Caco-2 (cell line): ENCODE measurements around the gene KCNIP4. TPM values are rescaled to one million over a fixed set of nuclear protein-coding genes. Genes with fewer than 3 reads are reported as not detected.

Experiments used
- BruUV-seq: library from RNA; stranded (reverse); fragments of 400-500 nt; replicated peaks from 2 replicates; lab custom pipeline; 2021; lab: Mats Ljungman, UMichigan
- CTCF ChIA-PET: fragments of 300-600 bp; sonication (Branson Sonifier 250); formaldehyde crosslinking; loops from one replicate; lab custom pipeline; 2022; ENCODE audit warnings: antibody characterized with exemption; lab: Charles Lee
- POLR2A ChIA-PET: fragments of 300-600 bp; sonication (Branson Sonifier 250); formaldehyde crosslinking; loops from one replicate; lab custom pipeline; 2022; ENCODE audit warnings: antibody characterized with exemption; lab: Charles Lee
- DNase-seq, 2 experiments: peaks; one replicate each; pipeline versions ENCODE4 v3.0.0 to v3.0.0-alpha.2; 2020 to 2022
- H3K27me3 ChIP-seq: replicated peaks from 2 replicates; pipeline ENCODE4 v1.6.0; 2011; ENCODE audit warnings: low read length; ENCODE audit not compliant: control insufficient read depth, insufficient read depth
- H3K36me3 ChIP-seq: 2 replicates; pipeline ENCODE4 v1.5.1; 2011; ENCODE audit warnings: low read length; ENCODE audit not compliant: control insufficient read depth, insufficient read depth
- H3K4me1 ChIP-seq: fragments of 250-450 bp; sonication (Bioruptor Pico); 2 replicates; pipeline ENCODE4 v1.5.1; 2020; ENCODE audit warnings: mild to moderate bottlenecking
- H3K4me3 ChIP-seq: 2 replicates; pipeline ENCODE4 v1.5.1; 2011; ENCODE audit warnings: low read depth, mild to moderate bottlenecking, control low read depth, low read length
- H3K9me3 ChIP-seq: fragments of 250-450 bp; sonication (Bioruptor Pico); 2 replicates; pipeline ENCODE4 v1.5.1; 2020; ENCODE audit warnings: mild to moderate bottlenecking, moderate library complexity
- H3K27ac Mint-ChIP-seq: one replicate; pipeline ENCODE4 v1.8.0; 2022; ENCODE audit warnings: mixed read lengths; ENCODE audit not compliant: unreplicated experiment
- H3K27me3 Mint-ChIP-seq: one replicate; pipeline ENCODE4 v1.8.0; 2022; ENCODE audit warnings: mixed read lengths; ENCODE audit not compliant: insufficient read depth, unreplicated experiment
- H3K36me3 Mint-ChIP-seq: one replicate; pipeline ENCODE4 v1.8.0; 2022; ENCODE audit warnings: mild to moderate bottlenecking, mixed read lengths; ENCODE audit not compliant: insufficient read depth, unreplicated experiment
- H3K4me1 Mint-ChIP-seq: one replicate; pipeline ENCODE4 v1.8.0; 2022; ENCODE audit warnings: low read depth, mixed read lengths; ENCODE audit not compliant: unreplicated experiment
- H3K4me3 Mint-ChIP-seq: one replicate; pipeline ENCODE4 v1.8.0; 2022; ENCODE audit warnings: mild to moderate bottlenecking, moderate library complexity, mixed read lengths; ENCODE audit not compliant: unreplicated experiment
- H3K9me3 Mint-ChIP-seq: one replicate; pipeline ENCODE4 v1.8.0; 2022; ENCODE audit warnings: mixed read lengths; ENCODE audit not compliant: unreplicated experiment
- CTCF ChIP-seq, 2 experiments: fragments of 200-600 bp in 1 of 2; IDR thresholded peaks; 1 replicate in 1 of 2; 2 replicates in 1 of 2; pipeline versions ENCODE4 v1.5.1 to v1.8.0; 2011 to 2022; ENCODE audit warnings: antibody characterized with exemption in 1 of 2, control low read depth in 1 of 2, inconsistent platforms in 1 of 2, low read depth in 1 of 2, low read length in 1 of 2, mild to moderate bottlenecking in 1 of 2, moderate library complexity in 1 of 2; ENCODE audit not compliant: insufficient read depth in 1 of 2, severe bottlenecking in 1 of 2, unreplicated experiment in 1 of 2
- intact Hi-C: fragments of 100-400 bp; cut with micrococcal nuclease; formaldehyde crosslinking; loops from one replicate; pipeline ENCODE4 v1.10.0; 2022; ENCODE audit not compliant: unreplicated experiment
- total RNA-seq: library from RNA; stranded (reverse); gene quantifications from 2 replicates; pipeline ENCODE4 v1.2.3, GENCODE V29; 2022

Gene KCNIP4
- total RNA-seq, 1 experiment from 2014 or later: not detected

GRCh38 chr4:21849077-21849476 lies 99.5 kb downstream of the KCNIP4 start:
- H3K4me1 Mint-ChIP-seq: no peaks in the 10 kb centered on the region
- no peak for TF ChIP-seq CTCF (IDR thresholded peaks at IDR 0.05; ENCODE audit: insufficient read depth in 1 of 2, low read depth in 1 of 2, low read length in 1 of 2, severe bottlenecking in 1 of 2, unreplicated experiment in 1 of 2)
- DNase-seq: no peak
- H3K4me1 ChIP-seq: no peaks in the 10 kb centered on the region
- ChIA-PET POLR2A (no interaction called here), CTCF (no interaction called here)
- intact Hi-C loops: no loop called here
- H3K4me3 Mint-ChIP-seq: no peak overlapping the region
- no TSS peak for BruUV-seq
- no peak overlapping the region for H3K4me3 ChIP-seq
- H3K27me3 ChIP-seq: no peaks in the 10 kb centered on the region
- no peaks in the 10 kb centered on the region for H3K9me3 Mint-ChIP-seq
- H3K27ac Mint-ChIP-seq: no peak overlapping the region
- H3K36me3 ChIP-seq: no peaks in the 10 kb centered on the region
- peaks cover 12% of the 10 kb centered on the region for H3K27me3 Mint-ChIP-seq
- no peaks in the 10 kb centered on the region for H3K9me3 ChIP-seq
- no peaks in the 10 kb centered on the region for H3K36me3 Mint-ChIP-seq

DNA sequence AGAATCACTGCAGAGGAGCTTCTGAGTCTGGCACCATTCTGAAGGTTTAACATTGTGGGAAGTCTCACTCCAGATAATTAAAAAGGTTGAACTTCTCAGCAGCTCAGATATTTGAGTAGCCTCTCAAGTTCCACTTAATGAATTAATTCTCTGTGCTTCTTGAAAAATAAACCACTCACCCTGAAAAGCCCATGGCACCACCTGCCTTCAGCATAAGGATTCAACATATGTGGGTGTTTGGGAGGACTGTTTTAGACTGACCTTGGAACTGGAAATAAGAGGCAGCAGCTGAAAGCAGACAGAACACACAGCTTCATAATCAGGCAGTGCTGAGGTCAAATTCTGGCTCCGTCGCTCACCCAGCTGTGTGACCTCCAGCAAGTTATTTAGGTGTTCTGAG lies 100.6 kb downstream of the KCNIP4 start:
- no peak overlapping the region for H3K27ac Mint-ChIP-seq
- no peaks in the 10 kb centered on the region for H3K9me3 Mint-ChIP-seq
- no peaks in the 10 kb centered on the region for H3K36me3 Mint-ChIP-seq
- no peak for DNase-seq
- H3K4me3 Mint-ChIP-seq: no peak overlapping the region
- no TSS peak for BruUV-seq
- ChIA-PET POLR2A (no interaction called here), CTCF (no interaction called here)
- TF ChIP-seq CTCF (IDR thresholded peaks at IDR 0.05; ENCODE audit: insufficient read depth in 1 of 2, low read depth in 1 of 2, low read length in 1 of 2, severe bottlenecking in 1 of 2, unreplicated experiment in 1 of 2): no peak
- Histone ChIP-seq H3K27me3 (no peaks in the 10 kb centered on the region), H3K4me3 (no peak overlapping the region), H3K9me3 (no peaks in the 10 kb centered on the region), H3K4me1 (no peaks in the 10 kb centered on the region), H3K36me3 (no peaks in the 10 kb centered on the region)
- intact Hi-C loops: no loop called here
- H3K4me1 Mint-ChIP-seq: no peaks in the 10 kb centered on the region
- H3K27me3 Mint-ChIP-seq: peaks cover 12% of the 10 kb centered on the region

DNA sequence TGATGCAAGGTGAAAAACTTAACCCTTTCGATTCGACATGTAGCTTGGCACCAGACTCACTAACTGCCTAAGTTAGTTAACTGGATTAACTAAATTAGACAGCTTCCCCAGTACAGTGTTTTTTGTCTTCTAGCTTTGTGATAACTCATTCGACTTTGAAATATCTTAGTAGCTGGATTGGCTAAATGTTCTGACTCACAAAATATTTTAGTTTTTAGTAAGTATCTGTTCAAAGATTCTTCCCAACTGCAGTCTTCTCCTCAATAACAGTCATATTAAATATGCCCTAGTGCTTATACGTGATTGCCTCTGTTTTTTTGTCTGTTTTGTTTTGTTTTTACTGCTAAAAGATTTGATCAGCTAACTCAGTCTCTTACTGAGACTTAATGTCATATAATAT lies 102.9 kb downstream of the KCNIP4 start:
- Histone ChIP-seq H3K27me3 (no peaks in the 10 kb centered on the region), H3K4me1 (no peaks in the 10 kb centered on the region), H3K36me3 (no peaks in the 10 kb centered on the region), H3K4me3 (no peak overlapping the region), H3K9me3 (no peaks in the 10 kb centered on the region)
- CTCF ChIA-PET: no interaction called here
- POLR2A ChIA-PET: no interaction called here
- Mint-ChIP-seq H3K36me3 (no peaks in the 10 kb centered on the region), H3K27me3 (peaks cover 6% of the 10 kb centered on the region), H3K4me1 (no peaks in the 10 kb centered on the region), H3K9me3 (no peaks in the 10 kb centered on the region), H3K4me3 (no peak overlapping the region), H3K27ac (no peak overlapping the region)
- intact Hi-C loops: no loop called here
- no peak for TF ChIP-seq CTCF (IDR thresholded peaks at IDR 0.05; ENCODE audit: insufficient read depth in 1 of 2, low read depth in 1 of 2, low read length in 1 of 2, severe bottlenecking in 1 of 2, unreplicated experiment in 1 of 2)
- no TSS peak for BruUV-seq
- DNase-seq: no peak
